ENCODE measurements around the gene RIPOR2.

DNA sequence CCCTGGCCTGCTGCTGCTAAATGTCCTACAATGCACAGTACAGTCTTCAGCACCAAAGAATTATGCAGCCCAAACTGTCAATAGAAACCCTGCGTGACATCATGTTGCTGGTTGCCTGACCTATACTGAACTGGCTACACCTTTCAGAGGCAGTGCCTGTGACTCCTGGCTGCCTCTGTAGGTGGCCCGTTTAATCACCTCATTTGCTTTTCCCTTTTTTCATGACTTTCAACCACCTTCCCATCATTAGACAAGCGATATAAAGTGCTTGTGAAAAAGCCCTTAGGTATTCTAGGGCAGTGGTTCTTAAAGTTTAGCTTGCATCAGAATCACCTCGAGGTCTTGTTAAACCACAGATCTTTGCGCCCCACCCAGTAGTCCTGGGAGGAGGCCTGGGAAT, 33.0 kb upstream of the RIPOR2 start:
- TF ChIP-seq EZH2 (IDR thresholded peaks at IDR 0.05; ENCODE audit: insufficient read depth, poor library complexity, severe bottlenecking) (no peak), EZH2phosphoT487 (IDR thresholded peaks at IDR 0.05; ENCODE audit: insufficient read depth, low read depth) (no peak)

Data from GM23248 (cell line).